SU-DHL-6 (cell line): ENCODE data around the gene COBL.

ENCODE experiments used
- CTCF ChIP-seq: fragments of 200-600 bp; sonication (generic); IDR thresholded peaks from one replicate; pipeline ENCODE4 v1.5.1; 2017; ENCODE audit warnings: antibody characterized with exemption, mild to moderate bottlenecking, low read length, moderate library complexity; ENCODE audit not compliant: insufficient read depth, poor library complexity, severe bottlenecking
- EZH2phosphoT487 ChIP-seq: fragments of 200-600 bp; sonication (generic), shearing (Covaris generic); conservative IDR thresholded peaks from 2 replicates; pipeline ENCODE4 v1.6.1; 2018; ENCODE audit warnings: mild to moderate bottlenecking, antibody characterized with exemption, low read length, moderate library complexity, mixed read lengths

DNA sequence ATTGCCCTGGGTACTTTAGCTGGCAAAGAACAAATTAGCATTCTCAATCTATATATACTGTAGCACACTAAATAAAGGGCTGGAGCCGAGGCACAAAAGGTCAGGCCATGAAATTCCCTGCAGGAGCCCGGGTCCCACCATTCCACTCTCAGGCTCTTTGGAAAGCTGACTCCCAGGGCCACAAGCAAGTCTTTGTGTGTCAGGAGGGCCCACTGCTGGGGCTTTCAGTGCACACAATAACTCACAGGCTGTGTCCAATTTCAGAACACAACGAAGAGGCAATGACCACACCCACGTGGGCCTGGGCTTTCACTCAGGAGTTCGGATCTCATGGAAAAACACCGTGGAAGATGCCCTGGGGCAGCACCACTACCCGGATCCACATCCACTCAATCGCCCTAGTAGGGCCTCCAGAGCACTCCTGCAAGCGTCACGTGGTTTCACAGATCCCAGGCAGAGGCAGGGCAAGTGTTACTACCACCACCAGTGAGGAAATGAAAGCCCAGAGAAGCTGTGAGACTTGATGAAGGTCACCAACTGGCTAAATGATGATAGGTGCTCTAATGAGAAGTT is 60.3 kb downstream of the COBL start:
- no peak for TF ChIP-seq EZH2phosphoT487
- TF ChIP-seq CTCF = no peak
